Measurements from ENCODE around the gene F12. TPM values are rescaled to one million over a fixed set of nuclear protein-coding genes. Genes with fewer than 3 reads are reported as not detected.

The F12 gene
- total and polyA plus RNA-seq, 3 experiments from 2014 or later: 1.9 to 10.3 (median 9.2) TPM

GRCh38 chr5:177371120-177372033, 38.0 kb downstream of the F12 start:
- DNase-seq: no peak
- Mint-ChIP-seq H3K4me1 (peaks cover 54 to 72% (median 64%) of the 10 kb centered on the region in 3 donors), H3K27ac (peak overlapping the region in 7 of 8 donors; percentile 12 to 94 (median 78)), H3K9me3 (no peaks in the 10 kb centered on the region), H3K4me3 (peak overlapping the region in 5 of 7 donors; percentile 13 to 83 (median 50)), H3K27me3 (peaks cover 0 to under 1% of the 10 kb centered on the region in 2 donors), H3K36me3 (peaks cover 13 to 61% (median 15%) of the 10 kb centered on the region in 3 donors)
- ChIA-PET POLR2A (interaction anchor here (0.7 to 4.1 kb wide), 10 partner anchors 10 to 84 kb away, joined by 3 to 23 read pairs (median 4); partner anchors contain the start of genes GRK6, LMAN2 and RGS14), CTCF (interaction anchor here (0.7 to 12.7 kb wide), 16 partner anchors 11 to 261 kb away, joined by 3 to 136 read pairs (median 14); partner anchors contain the start of genes LMAN2, RGS14 and SLC34A1)
- H3K27ac ChIP-seq (ENCODE audit: low read depth, low read length): peak overlapping the region; percentile 60
- no peaks in the 10 kb centered on the region for H3K27me3 ChIP-seq (ENCODE audit: insufficient read depth, low read length, poor library complexity, severe bottlenecking)
- peak overlapping the region; percentile 42 for H3K4me3 ChIP-seq (ENCODE audit: low read length)
- peaks cover 61% of the 10 kb centered on the region for H3K4me1 ChIP-seq (ENCODE audit: insufficient read depth, low read length)
- H3K9me3 ChIP-seq (ENCODE audit: low read length): no peaks in the 10 kb centered on the region
- peaks cover 32% of the 10 kb centered on the region for H3K36me3 ChIP-seq (ENCODE audit: insufficient read depth, low read length)

DNA sequence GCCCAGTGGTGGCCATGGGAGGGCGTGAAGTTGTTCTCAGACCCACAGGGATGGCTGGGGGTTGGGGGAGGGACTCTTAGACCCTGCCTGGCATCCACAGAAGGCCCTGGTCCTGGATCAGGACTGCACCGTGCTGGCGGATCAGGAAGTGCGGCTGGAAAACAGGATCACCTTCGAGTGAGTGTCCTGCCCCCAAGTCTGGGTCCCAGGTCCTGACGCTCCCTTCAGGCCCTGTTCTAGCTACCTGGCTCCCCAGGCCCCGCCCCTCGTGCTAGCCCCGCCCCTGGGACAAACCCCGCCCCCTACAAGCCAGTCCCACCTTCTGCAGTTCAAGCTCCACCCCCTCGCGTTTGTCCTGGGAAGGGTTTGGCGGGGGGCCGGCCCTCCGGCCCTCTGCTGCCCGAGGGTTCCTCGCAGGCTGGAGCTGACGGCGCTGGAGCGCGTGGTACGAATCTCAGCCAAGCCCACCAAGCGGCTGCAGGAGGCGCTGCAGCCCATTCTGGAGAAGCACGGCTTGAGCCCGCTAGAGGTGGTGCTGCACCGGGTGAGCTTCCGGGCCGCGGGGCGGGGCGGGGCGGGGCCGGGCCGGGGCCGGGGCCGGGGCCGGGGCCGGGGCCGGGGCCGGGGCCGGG, 38.8 kb downstream of the F12 start:
- peaks cover 35% of the 10 kb centered on the region for H3K36me3 ChIP-seq (ENCODE audit: insufficient read depth, low read length)
- DNase-seq: peak; percentile 36 to 78 (median 50)
- Mint-ChIP-seq H3K36me3 (peaks cover 13 to 64% (median 15%) of the 10 kb centered on the region in 3 donors), H3K9me3 (no peaks in the 10 kb centered on the region), H3K4me1 (peaks cover 57 to 77% (median 64%) of the 10 kb centered on the region in 3 donors), H3K27ac (peak overlapping the region in 3 of 8 donors; percentile 29 to 81 (median 51)), H3K27me3 (peaks cover 0 to 1% of the 10 kb centered on the region in 2 donors), H3K4me3 (peak overlapping the region in 2 of 7 donors; percentile 43 to 64)
- H3K27ac ChIP-seq (ENCODE audit: low read depth, low read length): no peak overlapping the region
- ChIA-PET CTCF (interaction anchor here (0.7 to 12.7 kb wide), 20 partner anchors 12 to 260 kb away, joined by 3 to 136 read pairs (median 6); partner anchors contain the start of genes LMAN2, RGS14 and SLC34A1), POLR2A (interaction anchor here (1.0 to 4.1 kb wide), 9 partner anchors 13 to 85 kb away, joined by 3 to 23 read pairs (median 4); partner anchors contain the start of genes LMAN2 and RGS14)
- H3K27me3 ChIP-seq (ENCODE audit: insufficient read depth, low read length, poor library complexity, severe bottlenecking): no peaks in the 10 kb centered on the region
- H3K9me3 ChIP-seq (ENCODE audit: low read length): no peaks in the 10 kb centered on the region
- H3K4me3 ChIP-seq (ENCODE audit: low read length): no peak overlapping the region
- peaks cover 66% of the 10 kb centered on the region for H3K4me1 ChIP-seq (ENCODE audit: insufficient read depth, low read length)

GRCh38 chr5:177369645-177370440, 39.5 kb downstream of the F12 start:
- CTCF ChIA-PET: interaction anchor here (0.7 to 12.7 kb wide), 24 partner anchors 12 to 259 kb away, joined by 3 to 136 read pairs (median 6); partner anchors contain the start of genes LMAN2, RGS14 and SLC34A1
- Mint-ChIP-seq H3K27me3 (peaks cover 0 to 1% of the 10 kb centered on the region in 2 donors), H3K9me3 (no peaks in the 10 kb centered on the region), H3K4me3 (peak overlapping the region in 3 of 7 donors; percentile 15 to 56 (median 39)), H3K36me3 (peaks cover 13 to 68% (median 15%) of the 10 kb centered on the region in 3 donors), H3K4me1 (peaks cover 55 to 77% (median 61%) of the 10 kb centered on the region in 3 donors), H3K27ac (peak overlapping the region; percentile 29 to 97 (median 82))
- H3K9me3 ChIP-seq (ENCODE audit: low read length): no peaks in the 10 kb centered on the region
- POLR2A ChIA-PET: interaction anchor here (1.0 to 4.1 kb wide), 8 partner anchors 12 to 86 kb away, joined by 3 to 23 read pairs (median 4); partner anchors contain the start of genes LMAN2 and RGS14
- DNase-seq: no peak
- no peak overlapping the region for H3K27ac ChIP-seq (ENCODE audit: low read depth, low read length)
- no peak overlapping the region for H3K4me3 ChIP-seq (ENCODE audit: low read length)
- peaks cover 69% of the 10 kb centered on the region for H3K4me1 ChIP-seq (ENCODE audit: insufficient read depth, low read length)
- H3K36me3 ChIP-seq (ENCODE audit: insufficient read depth, low read length): peaks cover 39% of the 10 kb centered on the region
- no peaks in the 10 kb centered on the region for H3K27me3 ChIP-seq (ENCODE audit: insufficient read depth, low read length, poor library complexity, severe bottlenecking)

DNA sequence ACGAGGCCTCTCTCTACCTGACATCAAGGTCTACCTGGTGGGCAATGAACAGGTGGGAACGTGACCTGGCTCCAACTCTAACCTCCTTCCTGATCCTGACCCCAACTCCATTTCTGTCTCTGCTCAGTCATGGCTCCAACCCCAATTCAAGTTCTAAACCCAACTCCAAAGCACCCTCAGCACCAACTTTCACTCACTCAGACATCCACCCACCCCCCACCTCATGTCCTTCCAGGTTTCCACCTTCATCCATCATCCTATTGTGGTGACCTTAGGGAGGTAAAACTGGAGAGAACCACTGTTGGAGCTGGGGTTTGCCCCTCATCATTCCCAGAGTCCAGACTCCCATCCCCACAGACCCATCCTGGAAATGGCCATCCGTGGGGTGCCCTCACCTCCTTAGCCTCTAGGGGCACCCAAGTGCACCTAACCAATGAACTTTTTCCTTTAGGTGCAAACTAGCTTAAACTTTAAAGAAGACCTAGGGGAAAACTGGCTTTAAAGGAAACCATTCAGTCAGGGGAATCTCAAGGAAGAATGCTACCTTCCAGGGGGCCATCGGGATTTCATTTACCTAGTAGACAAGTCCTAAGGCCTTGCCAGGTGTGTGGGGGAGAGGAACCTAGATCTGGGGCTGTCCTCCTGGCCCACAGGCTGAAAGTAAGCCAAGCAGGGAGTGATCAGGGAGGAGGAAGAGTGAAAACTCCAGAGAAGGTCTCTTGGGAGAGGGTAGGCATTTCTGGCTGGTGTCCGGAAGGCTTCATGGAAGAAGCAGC, 40.3 kb downstream of the F12 start:
- H3K4me1 Mint-ChIP-seq: peaks cover 57 to 77% (median 63%) of the 10 kb centered on the region in 3 donors
- peak overlapping the region; percentile 52 to 97 (median 82) for H3K27ac Mint-ChIP-seq
- H3K27ac ChIP-seq (ENCODE audit: low read depth, low read length): no peak overlapping the region
- peaks cover 0 to 1% of the 10 kb centered on the region in 2 donors for H3K27me3 Mint-ChIP-seq
- peak in 1 of 5 donors; percentile 30 for DNase-seq
- peaks cover 69% of the 10 kb centered on the region for H3K4me1 ChIP-seq (ENCODE audit: insufficient read depth, low read length)
- ChIA-PET POLR2A (no interaction called here), CTCF (interaction anchor here (0.9 to 12.7 kb wide), 13 partner anchors 12 to 132 kb away, joined by 3 to 136 read pairs (median 9); partner anchors contain the start of genes LMAN2, RGS14 and SLC34A1)
- H3K9me3 ChIP-seq (ENCODE audit: low read length): no peaks in the 10 kb centered on the region
- peaks cover 13 to 71% (median 15%) of the 10 kb centered on the region in 3 donors for H3K36me3 Mint-ChIP-seq
- H3K4me3 ChIP-seq (ENCODE audit: low read length): no peak overlapping the region
- H3K9me3 Mint-ChIP-seq: no peaks in the 10 kb centered on the region
- H3K36me3 ChIP-seq (ENCODE audit: insufficient read depth, low read length): peaks cover 39% of the 10 kb centered on the region
- H3K4me3 Mint-ChIP-seq: peak overlapping the region in 2 of 7 donors; percentile 54 to 56
- no peaks in the 10 kb centered on the region for H3K27me3 ChIP-seq (ENCODE audit: insufficient read depth, low read length, poor library complexity, severe bottlenecking)

DNA sequence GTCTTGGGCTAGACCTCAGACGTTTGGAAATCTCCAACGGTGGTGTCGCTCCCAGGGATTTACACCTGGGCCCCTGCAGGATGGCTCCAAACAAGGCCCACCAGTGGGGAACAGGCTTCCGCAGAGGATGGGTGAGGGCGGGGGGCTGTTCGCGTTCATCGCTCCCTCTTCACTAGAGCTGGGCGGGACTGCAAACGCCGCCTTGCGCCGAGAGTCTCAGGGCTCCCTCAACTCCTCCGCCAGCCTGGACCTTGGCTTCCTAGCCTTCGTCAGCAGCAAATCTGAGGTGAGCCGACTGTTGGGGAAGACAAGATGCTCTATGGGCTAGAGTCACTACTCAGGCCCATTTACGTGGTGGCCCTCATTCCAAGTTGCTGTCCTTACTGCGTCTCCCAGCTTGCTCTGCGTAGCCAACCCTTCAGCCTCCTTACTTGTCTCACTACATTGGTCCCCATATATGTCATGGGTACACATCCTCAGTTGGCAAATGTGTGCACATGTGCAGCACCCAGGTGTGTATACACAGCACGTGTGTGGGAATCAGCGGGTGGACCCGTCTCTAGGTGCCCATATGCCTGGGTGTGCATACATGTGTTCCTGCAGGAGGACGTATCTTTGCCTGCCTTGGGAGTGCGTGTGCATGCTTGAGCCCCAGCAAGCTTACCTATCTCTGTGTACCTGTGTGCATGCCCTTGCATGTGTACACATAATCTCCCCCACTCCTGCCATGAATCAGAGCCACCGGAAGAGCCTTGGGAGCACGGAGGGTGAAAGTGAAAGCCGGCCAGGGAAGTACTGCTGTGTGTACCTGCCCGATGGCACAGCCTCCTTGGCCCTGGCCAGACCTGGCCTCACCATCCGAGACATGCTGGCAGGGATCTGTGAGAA, 41.1 kb downstream of the F12 start:
- ChIA-PET POLR2A (no interaction called here), CTCF (interaction anchor here (1.0 to 12.7 kb wide), 8 partner anchors 11 to 95 kb away, joined by 3 to 136 read pairs (median 30); partner anchors contain the start of genes LMAN2, RGS14 and SLC34A1)
- peak overlapping the region in 3 of 8 donors; percentile 51 to 86 (median 80) for H3K27ac Mint-ChIP-seq
- H3K4me3 Mint-ChIP-seq: peak overlapping the region in 1 of 7 donors; percentile 60
- H3K27me3 Mint-ChIP-seq: peaks cover 0 to 1% of the 10 kb centered on the region in 2 donors
- Histone ChIP-seq H3K36me3 (ENCODE audit: insufficient read depth, low read length) (peaks cover 39% of the 10 kb centered on the region), H3K27me3 (ENCODE audit: insufficient read depth, low read length, poor library complexity, severe bottlenecking) (no peaks in the 10 kb centered on the region), H3K27ac (ENCODE audit: low read depth, low read length) (peak overlapping the region; percentile 70), H3K9me3 (ENCODE audit: low read length) (no peaks in the 10 kb centered on the region), H3K4me3 (ENCODE audit: low read length) (no peak overlapping the region), H3K4me1 (ENCODE audit: insufficient read depth, low read length) (peaks cover 69% of the 10 kb centered on the region)
- peaks cover 13 to 68% (median 15%) of the 10 kb centered on the region in 3 donors for H3K36me3 Mint-ChIP-seq
- H3K4me1 Mint-ChIP-seq: peaks cover 53 to 77% (median 63%) of the 10 kb centered on the region in 3 donors
- H3K9me3 Mint-ChIP-seq: no peaks in the 10 kb centered on the region
- DNase-seq: no peak

- Mint-ChIP-seq H3K36me3 (peaks cover 13 to 66% (median 15%) of the 10 kb centered on the region in 3 donors), H3K4me1 (peaks cover 52 to 77% (median 63%) of the 10 kb centered on the region in 3 donors), H3K27me3 (peaks cover 0 to 1% of the 10 kb centered on the region in 2 donors), H3K4me3 (no peak overlapping the region), H3K27ac (peak overlapping the region in 1 of 8 donors; percentile 47), H3K9me3 (no peaks in the 10 kb centered on the region)
- H3K27ac ChIP-seq (ENCODE audit: low read depth, low read length): peak overlapping the region; percentile 70
- H3K27me3 ChIP-seq (ENCODE audit: insufficient read depth, low read length, poor library complexity, severe bottlenecking): no peaks in the 10 kb centered on the region
- no peak for DNase-seq
- peaks cover 68% of the 10 kb centered on the region for H3K4me1 ChIP-seq (ENCODE audit: insufficient read depth, low read length)
- no peaks in the 10 kb centered on the region for H3K9me3 ChIP-seq (ENCODE audit: low read length)
- ChIA-PET CTCF (interaction anchor here (0.9 to 12.7 kb wide), 5 partner anchors 11 to 90 kb away, joined by 3 to 136 read pairs (median 64); partner anchors contain the start of genes LMAN2 and RGS14), POLR2A (no interaction called here)
- H3K36me3 ChIP-seq (ENCODE audit: insufficient read depth, low read length): peaks cover 39% of the 10 kb centered on the region
- H3K4me3 ChIP-seq (ENCODE audit: low read length): no peak overlapping the region
Observed at GRCh38 chr5:177367323-177367848, 42.0 kb downstream of the F12 start.
